ENCODE data around the gene ZNF385B. TPM values are rescaled to one million over a fixed set of nuclear protein-coding genes. Genes with fewer than 3 reads are reported as not detected.

ZNF385B gene
- total RNA-seq, 1 experiment from 2014 or later, result 2.3 TPM

DNA sequence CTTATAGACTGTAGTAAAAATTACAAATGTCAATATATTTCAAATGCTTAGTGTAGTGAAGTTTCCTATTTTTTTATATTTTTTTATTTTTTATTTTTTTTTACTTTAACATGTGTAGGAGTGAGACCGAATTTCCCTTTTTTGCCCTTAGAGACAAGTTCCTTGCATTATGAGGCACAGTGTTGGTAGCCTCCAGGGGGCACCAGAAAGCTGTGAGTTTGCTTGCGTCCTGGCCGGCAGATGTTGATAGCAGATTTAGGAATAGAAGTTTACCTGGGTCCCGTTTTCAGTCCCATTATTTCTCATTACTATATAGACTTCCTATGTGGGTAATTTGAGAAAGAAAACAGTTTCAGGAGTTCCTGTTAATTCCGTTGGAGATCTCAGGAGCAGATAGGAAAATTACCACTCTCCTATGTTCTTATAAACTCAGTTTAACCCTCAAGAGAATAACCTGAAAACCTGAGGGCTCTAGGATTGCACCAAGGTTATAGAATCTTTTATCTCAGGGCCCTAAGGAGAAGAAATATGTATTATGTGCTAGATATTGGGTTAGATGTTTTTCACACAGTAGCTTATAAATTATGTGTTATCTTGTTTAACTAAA, 439.3 kb downstream of the ZNF385B start:
- DNase-seq (ENCODE audit: extremely low read depth, low read depth), result peak; percentile 60

- no peak for DNase-seq (ENCODE audit: extremely low read depth, low read depth)
These were observed 443.9 kb downstream of the ZNF385B start for GRCh38 chr2:179417436-179417949.

- DNase-seq (ENCODE audit: extremely low read depth, low read depth), result no peak
These were observed 449.3 kb downstream of the ZNF385B start for GRCh38 chr2:179412112-179412511.

GRCh38 chr2:179410552-179411356, 450.7 kb downstream of the ZNF385B start:
- DNase-seq (ENCODE audit: extremely low read depth, low read depth), result peak; percentile 69

- no peak for DNase-seq (ENCODE audit: extremely low read depth, low read depth)
These were observed 457.8 kb downstream of the ZNF385B start for GRCh38 chr2:179403624-179404023.

DNA sequence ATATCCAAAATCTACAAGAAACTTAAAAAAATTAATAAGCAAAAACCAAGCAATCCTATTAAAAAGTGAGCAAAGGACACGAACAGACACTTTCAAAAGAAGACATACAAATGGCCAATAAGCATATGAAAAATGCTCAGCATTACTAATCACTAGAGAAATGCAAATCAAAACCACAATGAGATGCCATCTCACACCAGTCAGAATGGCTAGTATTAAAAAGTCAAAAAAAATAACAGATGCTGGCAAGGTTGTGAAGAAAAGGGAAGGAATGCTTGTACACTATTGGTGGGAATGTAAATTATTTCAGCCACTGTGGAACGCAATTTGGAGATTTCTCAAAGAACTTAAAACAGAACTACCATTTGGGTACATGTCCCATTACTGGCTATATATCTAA, 467.9 kb downstream of the ZNF385B start:
- no peak for DNase-seq (ENCODE audit: extremely low read depth, low read depth)

Small RNAs within 50 kb of the gene (small RNA-seq; reads per million reads assigned to genes)
- gene MIR1258, result 0 reads per million in 2 experiments

Other genes starting within 250 kb of the ZNF385B start
- gene CWC22, start 145.7 kb upstream of the ZNF385B start, total RNA-seq (2014; rRNA removed; shearing (Covaris generic)), result 28.1 and 31.7 TPM in 2 replicates

Measured in NCI-H460 (cell line).